Sciatic nerve (tissue), 2 donors: ENCODE measurements around the gene FMOD. TPM values are rescaled to one million over a fixed set of nuclear protein-coding genes. Genes with fewer than 3 reads are reported as not detected.
A peak's percentile ranks its signal among the peaks of the same experiment; 100 is the strongest.

Source experiments
- ATAC-seq: fragments of 200-7000 bp; cut with Tn5 transposase; one replicate; pipeline ENCODE4 v1.9.1; 2020; ENCODE audit warnings: mild to moderate bottlenecking, moderate library complexity
- DNase-seq: peaks from one replicate; pipeline ENCODE4 v3.0.0-alpha.2; 2020; ENCODE audit warnings: low spot score
- intact Hi-C: fragments of 100-400 bp; cut with DNase I; formaldehyde crosslinking; loops from one replicate; pipeline ENCODE4 v1.14.2; 2022
- total RNA-seq: library from RNA; stranded (reverse); fragmentation: NEBNext Ultra II Directional; extraction: Animal tissue kit (Norgen Biotek cat#: 25700); gene quantifications from one replicate; pipeline ENCODE4 v1.2.1, GENCODE V29; 2021
- donor health status: DM: no; HTN: no; CAD: no.
- donor health status: DM: no; HTN: no; CAD: no.

The FMOD gene
- total RNA-seq, 1 donor from 2014 or later, result 126 TPM

- no peak for ATAC-seq
- intact Hi-C loops, result no loop called here
Observed at GRCh38 chr1:203364094-203364801, 13.3 kb upstream of the FMOD start.

GRCh38 chr1:203362720-203363025 lies 11.8 kb upstream of the FMOD start:
- intact Hi-C loops, result no loop called here
- DNase-seq, result no peak

More at GRCh38 chr1:203364094-203364801, 13.3 kb upstream of the FMOD start:
- no peak for DNase-seq

GRCh38 chr1:203361945-203362719 lies 11.2 kb upstream of the FMOD start:
- ATAC-seq (no peak), DNase-seq (no peak)
- intact Hi-C loops, result no loop called here

More at GRCh38 chr1:203362720-203363025, 11.8 kb upstream of the FMOD start:
- ATAC-seq, result no peak

GRCh38 chr1:203360547-203361185 lies 9.7 kb upstream of the FMOD start:
- intact Hi-C loops, result no loop called here
- DNase-seq, result no peak
- no peak for ATAC-seq

GRCh38 chr1:203359010-203359571 lies 8.2 kb upstream of the FMOD start:
- intact Hi-C loops, result no loop called here
- ATAC-seq (peak; percentile 42), DNase-seq (peak; percentile 76)

- intact Hi-C loops, result no loop called here
- ATAC-seq, result no peak
- no peak for DNase-seq
Observed at GRCh38 chr1:203354246-203354645, 3.3 kb upstream of the FMOD start.

GRCh38 chr1:203353486-203353885 lies 2.6 kb upstream of the FMOD start:
- intact Hi-C loops, result no loop called here
- no peak for DNase-seq
- ATAC-seq, result no peak

- DNase-seq (no peak), ATAC-seq (peak; percentile 31)
- intact Hi-C loops, result no loop called here
Observed at GRCh38 chr1:203349773-203350524, 973 bp downstream of the FMOD start.

- intact Hi-C loops, result no loop called here
- DNase-seq (no peak), ATAC-seq (no peak)
Observed at GRCh38 chr1:203349166-203349565, 1.8 kb downstream of the FMOD start.

- ATAC-seq (no peak), DNase-seq (no peak)
- intact Hi-C loops, result no loop called here
Observed at GRCh38 chr1:203346769-203347102, 4.2 kb downstream of the FMOD start.

- intact Hi-C loops, result no loop called here
Observed at GRCh38 chr1:203346060-203346768, 4.7 kb downstream of the FMOD start.

GRCh38 chr1:203343956-203344754 lies 6.8 kb downstream of the FMOD start:
- intact Hi-C loops, result loop anchor here (5.0 kb wide), 1 partner anchor 138 kb away; no protein-coding TSS in a partner anchor
- DNase-seq, result no peak
- peak; percentile 3 for ATAC-seq

More at GRCh38 chr1:203346060-203346768, 4.7 kb downstream of the FMOD start:
- DNase-seq (no peak), ATAC-seq (peak; percentile 43)

GRCh38 chr1:203342192-203342940 lies 8.6 kb downstream of the FMOD start:
- ATAC-seq (peak; percentile 58), DNase-seq (no peak)
- intact Hi-C loops, result loop anchor here (5.0 kb wide), 1 partner anchor 140 kb away; no protein-coding TSS in a partner anchor

GRCh38 chr1:203340112-203340790 lies 10.7 kb downstream of the FMOD start:
- intact Hi-C loops, result loop anchor here (5.0 kb wide), 1 partner anchor 142 kb away; no protein-coding TSS in a partner anchor
- ATAC-seq (peak; percentile 85), DNase-seq (peak; percentile 79)

- intact Hi-C loops, result no loop called here
- peak; percentile 49 for ATAC-seq
- peak; percentile 79 for DNase-seq
Observed at GRCh38 chr1:203338335-203339036, 12.4 kb downstream of the FMOD start.

GRCh38 chr1:203336097-203336496 lies 14.8 kb downstream of the FMOD start:
- no peak for ATAC-seq
- DNase-seq, result no peak
- intact Hi-C loops, result no loop called here
